Thyroid gland (tissue), 4 donors: Measurements from ENCODE around the gene GATAD2A.

Experiments
- POLR2A ChIP-seq, 2 donors: fragments of 450-650 bp; IDR thresholded peaks; one replicate each; pipeline ENCODE4 v1.6.1; 2017; ENCODE audit warnings: antibody characterized with exemption in 2 of 2, mild to moderate bottlenecking in 2 of 2, moderate library complexity in 1 of 2
- TF ChIP-seq, protein P1 (sequence below), 6 experiments: fragments of 200-600 bp in 3 of 6; fragments of 450-650 bp in 3 of 6; sonication (generic) in 3 of 6; IDR thresholded peaks; one replicate each; pipeline ENCODE4 v1.5.1; 2016 to 2019; ENCODE audit warnings: antibody characterized with exemption in 6 of 6, mild to moderate bottlenecking in 2 of 6, inconsistent platforms in 1 of 6, moderate library complexity in 1 of 6

GRCh38 chr19:19463348-19464117 lies 58.1 kb downstream of the GATAD2A start:
- TF ChIP-seq, protein P1, sequence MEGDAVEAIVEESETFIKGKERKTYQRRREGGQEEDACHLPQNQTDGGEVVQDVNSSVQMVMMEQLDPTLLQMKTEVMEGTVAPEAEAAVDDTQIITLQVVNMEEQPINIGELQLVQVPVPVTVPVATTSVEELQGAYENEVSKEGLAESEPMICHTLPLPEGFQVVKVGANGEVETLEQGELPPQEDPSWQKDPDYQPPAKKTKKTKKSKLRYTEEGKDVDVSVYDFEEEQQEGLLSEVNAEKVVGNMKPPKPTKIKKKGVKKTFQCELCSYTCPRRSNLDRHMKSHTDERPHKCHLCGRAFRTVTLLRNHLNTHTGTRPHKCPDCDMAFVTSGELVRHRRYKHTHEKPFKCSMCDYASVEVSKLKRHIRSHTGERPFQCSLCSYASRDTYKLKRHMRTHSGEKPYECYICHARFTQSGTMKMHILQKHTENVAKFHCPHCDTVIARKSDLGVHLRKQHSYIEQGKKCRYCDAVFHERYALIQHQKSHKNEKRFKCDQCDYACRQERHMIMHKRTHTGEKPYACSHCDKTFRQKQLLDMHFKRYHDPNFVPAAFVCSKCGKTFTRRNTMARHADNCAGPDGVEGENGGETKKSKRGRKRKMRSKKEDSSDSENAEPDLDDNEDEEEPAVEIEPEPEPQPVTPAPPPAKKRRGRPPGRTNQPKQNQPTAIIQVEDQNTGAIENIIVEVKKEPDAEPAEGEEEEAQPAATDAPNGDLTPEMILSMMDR (IDR thresholded peaks at IDR 0.05), result no peak
- no peak for TF ChIP-seq POLR2A (IDR thresholded peaks at IDR 0.05)
